OCI-LY1 (cell line): ENCODE data around the gene FOXJ2.
A peak's percentile ranks its signal among the peaks of the same experiment; 100 is the strongest.

Experiments
- EZH2 ChIP-seq: fragments of 200-600 bp; sonication (generic), shearing (Covaris generic); IDR thresholded peaks from 2 replicates; pipeline ENCODE4 v1.8.0; 2017; ENCODE audit warnings: borderline replicate concordance, mixed run types, mild to moderate bottlenecking, antibody characterized with exemption, low read length, moderate library complexity, mixed read lengths
- TF ChIP-seq, protein P1 (sequence below): fragments of 200-600 bp; sonication (generic), shearing (Covaris generic); IDR thresholded peaks from 2 replicates; pipeline ENCODE4 v1.5.1; 2017; ENCODE audit warnings: mild to moderate bottlenecking, antibody characterized with exemption, low read length, moderate library complexity, mixed read lengths

DNA sequence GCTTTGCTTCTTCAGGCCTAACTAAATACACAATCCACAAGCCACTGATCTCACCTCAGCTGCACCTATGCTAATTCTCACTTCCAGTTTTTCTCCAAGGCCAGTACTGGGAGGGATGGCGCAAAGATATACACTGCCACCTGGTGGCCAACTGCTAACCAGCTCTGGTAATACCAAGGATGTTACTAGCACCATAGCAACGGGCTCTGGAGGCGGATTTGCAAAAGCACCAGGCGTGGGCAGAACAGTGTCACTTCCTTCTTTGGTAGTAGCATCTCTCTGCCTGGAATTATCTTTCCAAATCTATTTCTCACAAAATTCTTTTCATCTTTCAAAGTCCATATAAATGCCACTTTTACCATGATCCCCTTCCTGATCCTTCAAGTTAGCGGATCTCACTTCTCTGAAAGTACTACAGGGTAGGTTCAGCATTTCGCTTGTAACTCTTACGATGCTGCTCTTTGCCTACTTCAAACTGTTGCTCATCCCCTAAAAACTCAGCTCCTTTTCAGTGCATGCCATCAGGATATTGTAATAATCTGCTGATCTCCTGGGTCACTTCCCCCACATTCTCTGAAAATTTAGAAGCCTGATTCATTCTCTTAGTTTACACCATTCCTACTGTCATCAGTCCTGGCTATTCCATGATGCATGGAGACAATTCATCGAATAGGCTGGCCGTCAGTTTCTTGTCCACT, 37.1 kb upstream of the FOXJ2 start:
- TF ChIP-seq, protein P1, sequence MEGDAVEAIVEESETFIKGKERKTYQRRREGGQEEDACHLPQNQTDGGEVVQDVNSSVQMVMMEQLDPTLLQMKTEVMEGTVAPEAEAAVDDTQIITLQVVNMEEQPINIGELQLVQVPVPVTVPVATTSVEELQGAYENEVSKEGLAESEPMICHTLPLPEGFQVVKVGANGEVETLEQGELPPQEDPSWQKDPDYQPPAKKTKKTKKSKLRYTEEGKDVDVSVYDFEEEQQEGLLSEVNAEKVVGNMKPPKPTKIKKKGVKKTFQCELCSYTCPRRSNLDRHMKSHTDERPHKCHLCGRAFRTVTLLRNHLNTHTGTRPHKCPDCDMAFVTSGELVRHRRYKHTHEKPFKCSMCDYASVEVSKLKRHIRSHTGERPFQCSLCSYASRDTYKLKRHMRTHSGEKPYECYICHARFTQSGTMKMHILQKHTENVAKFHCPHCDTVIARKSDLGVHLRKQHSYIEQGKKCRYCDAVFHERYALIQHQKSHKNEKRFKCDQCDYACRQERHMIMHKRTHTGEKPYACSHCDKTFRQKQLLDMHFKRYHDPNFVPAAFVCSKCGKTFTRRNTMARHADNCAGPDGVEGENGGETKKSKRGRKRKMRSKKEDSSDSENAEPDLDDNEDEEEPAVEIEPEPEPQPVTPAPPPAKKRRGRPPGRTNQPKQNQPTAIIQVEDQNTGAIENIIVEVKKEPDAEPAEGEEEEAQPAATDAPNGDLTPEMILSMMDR: peak; percentile 82
- TF ChIP-seq EZH2: no peak
